Measurements from ENCODE around the gene RNF224.
A peak's percentile ranks its signal among the peaks of the same experiment; 100 is the strongest.

RNF224 gene

GRCh38 chr9:137213160-137214060, 13.9 kb upstream of the RNF224 start:
- DNase-seq (ENCODE audit: extremely low read depth in 1 of 2, low read depth in 1 of 2) = no peak

GRCh38 chr9:137214620-137215019, 12.7 kb upstream of the RNF224 start:
- DNase-seq (ENCODE audit: extremely low read depth in 1 of 2, low read depth in 1 of 2) = no peak

GRCh38 chr9:137215196-137215986, 11.9 kb upstream of the RNF224 start:
- no peak for DNase-seq (ENCODE audit: extremely low read depth in 1 of 2, low read depth in 1 of 2)

DNA sequence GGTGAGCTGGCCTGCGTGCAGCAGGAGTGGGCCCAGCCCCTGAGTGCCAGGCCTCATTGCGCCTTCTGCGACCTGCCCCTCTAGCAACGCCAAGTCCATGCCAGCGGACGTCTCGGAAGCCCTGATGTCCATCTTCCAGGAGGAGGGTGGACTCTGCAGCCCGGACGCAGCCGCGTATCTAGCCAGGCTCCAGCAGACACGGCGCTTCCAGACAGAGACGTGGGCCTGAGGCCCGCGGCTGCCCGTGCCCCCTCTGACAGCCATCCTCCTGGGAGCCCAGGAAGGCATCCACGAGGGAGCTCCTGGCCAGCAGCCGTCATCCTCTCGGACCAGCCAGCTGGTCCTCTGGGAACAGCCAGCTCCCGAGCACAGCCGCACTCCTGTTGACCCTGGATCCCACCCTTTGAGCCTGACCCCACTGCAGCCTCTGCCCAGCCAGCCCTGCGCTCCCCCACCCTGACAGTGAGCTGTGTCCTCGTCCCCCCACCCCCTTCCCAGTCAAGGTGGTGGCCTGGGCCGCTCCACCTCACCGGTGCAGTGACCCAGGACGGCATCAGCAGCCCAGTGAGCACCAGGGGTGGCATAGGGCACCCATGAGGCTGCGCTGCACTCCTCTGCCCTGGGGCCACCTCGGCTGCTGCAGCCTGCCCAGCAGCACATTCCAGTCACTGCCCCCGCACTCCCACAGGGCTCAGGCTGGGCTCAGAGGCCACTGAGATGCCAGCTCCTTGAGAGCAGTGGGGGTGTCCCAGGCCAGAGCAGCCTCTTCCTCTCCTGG, 10.9 kb upstream of the RNF224 start:
- DNase-seq (ENCODE audit: extremely low read depth in 1 of 2, low read depth in 1 of 2) = no peak

DNA sequence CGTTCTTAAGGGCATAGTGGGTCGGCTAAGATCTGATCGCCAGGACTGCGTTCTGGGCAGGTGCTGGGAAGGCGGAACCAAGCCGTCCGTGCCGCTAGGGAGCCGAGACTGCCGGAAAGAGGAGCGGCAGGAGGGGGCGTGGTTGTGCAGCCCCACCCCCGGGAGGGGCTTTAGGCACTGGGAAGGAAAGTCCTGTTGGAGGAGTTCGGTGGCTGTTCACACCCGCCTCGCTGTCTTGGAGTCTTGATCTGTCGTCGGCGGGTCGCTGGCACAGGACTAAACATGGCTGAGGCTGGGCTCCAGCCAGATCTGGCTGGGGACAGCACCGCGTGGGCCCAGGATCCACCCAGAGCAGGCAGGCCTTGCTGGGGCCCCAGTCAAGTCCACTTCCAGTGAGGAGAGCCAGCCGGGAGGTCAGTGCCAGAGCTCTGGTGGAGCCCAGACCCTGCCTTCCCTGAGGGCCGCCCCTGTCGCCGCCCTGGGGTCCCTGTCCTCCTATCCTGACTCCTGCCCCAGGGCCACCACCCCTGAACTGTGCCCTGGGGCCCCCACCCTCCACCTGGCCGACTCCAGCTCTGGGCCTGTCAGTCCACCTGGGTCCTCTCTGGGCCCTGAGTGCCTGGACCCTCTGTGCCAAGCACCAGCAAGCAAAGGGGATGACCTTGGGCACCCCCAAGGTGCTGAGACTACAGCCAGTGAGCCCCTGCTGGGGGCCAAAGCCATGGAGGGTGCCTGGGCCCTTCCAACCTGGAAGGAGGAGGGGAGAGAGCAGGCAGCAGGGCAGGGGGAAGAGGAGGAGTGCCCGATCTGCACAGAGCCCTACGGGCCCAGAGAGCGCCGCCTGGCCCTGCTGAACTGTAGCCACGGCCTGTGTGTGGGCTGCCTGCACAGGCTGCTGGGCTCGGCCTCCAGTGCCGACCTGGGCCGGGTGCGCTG, 9.8 kb upstream of the RNF224 start:
- no peak for DNase-seq (ENCODE audit: extremely low read depth in 1 of 2, low read depth in 1 of 2)

DNA sequence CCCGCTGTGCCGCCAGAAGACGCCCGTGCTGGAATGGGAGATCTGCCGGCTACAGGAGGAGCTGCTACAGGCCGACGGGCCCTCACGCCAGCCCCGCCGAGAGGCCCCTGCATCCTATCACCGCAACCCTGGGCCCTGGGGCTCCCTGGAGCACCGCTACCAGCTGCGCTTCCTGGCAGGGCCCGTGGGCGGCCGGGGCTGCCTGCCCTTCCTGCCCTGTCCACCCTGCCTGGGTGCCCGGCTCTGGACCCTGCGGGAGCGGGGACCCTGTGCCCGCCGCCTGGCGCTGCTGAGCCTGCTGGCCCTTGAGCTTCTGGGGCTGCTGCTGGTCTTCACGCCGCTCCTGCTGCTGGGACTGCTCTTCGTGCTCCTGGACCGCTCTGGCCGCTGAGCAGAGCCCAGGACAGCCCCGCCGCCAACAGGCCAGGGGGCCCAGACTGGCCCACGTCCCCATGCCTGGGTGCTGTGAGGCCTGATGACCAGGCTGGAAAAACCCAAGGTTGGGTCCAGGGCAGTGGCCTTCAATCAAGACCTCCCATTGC, 9.0 kb upstream of the RNF224 start:
- DNase-seq (ENCODE audit: extremely low read depth in 1 of 2, low read depth in 1 of 2) = no peak

- DNase-seq (ENCODE audit: extremely low read depth in 1 of 2, low read depth in 1 of 2) = no peak
Measured at GRCh38 chr9:137218754-137219271, 8.5 kb upstream of the RNF224 start.

GRCh38 chr9:137219757-137220316, 7.5 kb upstream of the RNF224 start:
- DNase-seq (ENCODE audit: extremely low read depth in 1 of 2, low read depth in 1 of 2) = no peak

GRCh38 chr9:137220317-137221094, 6.8 kb upstream of the RNF224 start:
- DNase-seq (ENCODE audit: extremely low read depth in 1 of 2, low read depth in 1 of 2) = no peak

GRCh38 chr9:137221095-137221505, 6.2 kb upstream of the RNF224 start:
- no peak for DNase-seq (ENCODE audit: extremely low read depth in 1 of 2, low read depth in 1 of 2)

GRCh38 chr9:137221506-137222111, 5.7 kb upstream of the RNF224 start:
- DNase-seq (ENCODE audit: extremely low read depth in 1 of 2, low read depth in 1 of 2) = no peak

DNA sequence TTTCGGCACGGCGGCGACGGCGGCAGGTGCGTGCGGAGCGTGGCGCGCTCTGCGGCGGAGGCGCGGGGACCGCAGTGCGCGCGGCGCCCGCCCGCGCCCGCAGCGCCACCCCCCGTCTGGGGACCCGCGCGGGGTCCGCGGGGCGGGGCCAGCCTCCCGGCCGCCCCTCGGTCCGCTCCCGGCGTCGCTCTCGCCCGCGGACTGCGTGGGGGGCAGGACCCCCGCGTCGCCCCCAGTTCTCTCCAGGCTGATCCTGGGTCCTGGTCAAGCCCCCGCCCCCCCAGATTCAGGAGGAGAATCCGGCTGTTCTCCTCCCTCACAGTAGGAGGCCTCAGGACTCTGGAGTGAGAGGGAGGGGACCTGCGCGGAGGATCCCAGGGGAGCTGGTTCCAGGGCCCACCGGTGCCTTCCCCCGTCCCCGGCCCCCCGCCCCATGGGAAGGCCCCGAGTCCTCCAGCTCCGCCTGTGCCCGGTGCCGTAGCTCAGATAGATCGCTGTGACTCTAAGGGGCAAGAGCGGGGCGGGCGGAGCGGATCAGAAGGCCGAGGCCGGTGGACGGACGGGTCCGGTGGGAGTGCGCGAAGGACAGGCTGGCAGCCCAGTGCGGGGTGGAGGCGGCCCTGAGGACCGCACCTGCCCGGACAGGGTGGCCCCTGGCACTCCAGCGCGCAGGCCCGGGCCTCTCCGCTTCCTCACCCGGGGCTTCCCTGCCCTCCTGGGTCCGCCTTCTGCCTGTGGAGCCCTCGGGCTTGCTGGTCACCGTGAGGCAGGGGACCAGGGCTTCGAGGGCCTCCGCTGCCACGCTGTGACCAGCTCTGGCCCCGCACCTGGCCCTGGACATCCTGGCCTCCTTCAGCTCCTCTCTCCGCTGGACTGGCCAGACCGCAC, 4.9 kb upstream of the RNF224 start, which contains the start of gene RNF208:
Gene RNF208 (minus strand): TSS at position 51 of the 888 bp plus-strand sequence. CDS start 1,028 bp downstream, outside the sequence.
- DNase-seq (ENCODE audit: extremely low read depth in 1 of 2, low read depth in 1 of 2) = no peak

DNA sequence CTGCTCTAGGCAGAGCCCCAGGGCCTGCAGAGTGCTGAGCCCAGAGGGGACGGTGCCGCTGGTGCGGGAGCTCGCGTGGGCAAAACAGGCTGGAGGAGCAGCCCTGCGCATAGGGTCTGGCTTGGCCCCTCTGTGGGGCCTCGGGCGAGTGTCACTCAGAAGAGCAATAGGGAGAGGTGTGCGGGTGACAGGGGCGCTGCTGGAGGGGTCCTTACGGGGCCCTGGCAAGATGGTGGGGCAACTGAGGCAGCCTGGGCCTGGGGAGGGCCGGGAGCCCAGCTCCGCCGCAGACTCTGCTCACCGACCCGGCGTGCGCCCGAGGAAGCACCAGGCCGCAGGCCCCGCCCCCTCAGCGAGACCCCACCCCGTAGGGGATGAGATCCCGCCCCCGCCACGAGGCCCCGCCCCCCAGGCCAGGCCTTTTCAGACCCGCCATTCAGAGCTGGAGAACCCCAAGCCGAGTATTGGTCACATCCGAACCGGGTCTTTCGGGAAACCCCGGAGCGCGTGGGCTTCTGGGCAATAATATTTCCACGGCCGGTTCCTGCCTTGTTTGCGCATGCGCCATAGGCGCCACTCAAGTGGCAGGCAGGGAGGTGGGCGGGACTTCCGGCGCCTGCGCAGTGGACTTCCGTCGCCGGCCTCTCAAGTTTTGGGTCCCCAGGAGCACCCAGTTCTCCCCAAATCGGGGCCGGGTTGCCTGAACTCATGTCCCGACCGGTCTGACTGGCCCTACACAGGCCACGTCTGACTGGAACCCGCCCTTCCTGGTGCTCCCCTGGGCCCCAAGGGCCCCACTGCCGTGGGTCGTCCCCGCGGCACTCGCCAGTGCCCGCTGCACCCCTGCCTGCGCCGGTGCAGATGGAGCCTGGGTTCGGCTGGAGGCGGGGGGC, 4.0 kb upstream of the RNF224 start:
- DNase-seq (ENCODE audit: extremely low read depth in 1 of 2, low read depth in 1 of 2) = peak; percentile 97 to 98

DNA sequence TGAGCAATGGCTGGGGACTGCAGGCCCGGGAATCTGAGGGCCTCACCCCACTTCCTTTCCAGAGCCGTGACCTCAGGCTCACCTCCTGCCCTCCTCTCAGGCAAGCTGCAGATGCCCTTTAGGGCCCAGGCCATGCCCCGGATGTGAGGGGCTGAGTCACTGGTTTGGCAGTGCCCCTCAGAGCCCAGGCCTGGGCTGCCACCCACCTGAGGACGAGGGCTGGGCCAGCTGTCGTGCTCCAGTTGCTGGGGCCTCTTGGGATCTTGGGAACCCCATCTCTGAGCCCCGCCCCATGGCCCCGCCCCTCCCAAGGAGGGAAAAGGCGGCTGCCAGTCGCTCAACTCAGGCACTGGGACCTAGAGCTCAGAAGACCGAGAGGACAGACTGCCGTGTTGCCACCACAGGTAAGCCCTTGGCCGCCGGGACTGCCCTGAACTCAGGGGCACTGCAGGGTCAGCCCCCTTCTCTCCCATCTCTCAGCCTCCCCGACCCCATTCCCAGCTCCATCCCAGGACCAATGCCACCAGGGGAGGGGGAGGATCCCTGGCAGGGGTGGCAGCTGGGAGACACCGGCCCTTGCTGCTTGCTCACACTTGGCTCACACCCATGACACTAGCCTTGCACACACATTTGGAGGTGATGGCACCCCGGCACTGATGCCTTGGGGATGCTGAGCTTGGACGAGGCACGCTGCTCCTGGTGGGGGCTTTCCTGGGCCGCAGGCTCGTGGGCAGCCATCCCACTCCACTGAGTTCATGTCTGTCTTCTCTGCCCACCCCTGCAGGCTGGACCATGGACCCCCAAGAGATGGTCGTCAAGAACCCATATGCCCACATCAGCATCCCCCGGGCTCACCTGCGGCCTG, 2.2 kb upstream of the RNF224 start, which contains the start of gene CYSRT1:
Gene CYSRT1 (plus strand): TSS at position 345 of the 865 bp plus-strand sequence. CDS start 448 bp downstream, at position 793.
- DNase-seq (ENCODE audit: extremely low read depth in 1 of 2, low read depth in 1 of 2) = no peak
